CD4-positive, alpha-beta T cell treated with Interleukin-1 beta for 1 hour (primary cell): ENCODE results near the gene RNF157.
"Not testable (repeated sequence)": the region's sequence is repeated elsewhere in the genome, so short reads cannot be mapped to it uniquely, and the experiment has no call there.

Source experiments
- DNase-seq, 2 donors: peaks; one replicate each; pipeline ENCODE4 v3.0.0-alpha.2; 2020 to 2022

The RNF157 gene

GRCh38 chr17:76270127-76270592, 29.9 kb upstream of the RNF157 start:
- no peak for DNase-seq

GRCh38 chr17:76268991-76269981, 29.0 kb upstream of the RNF157 start:
- DNase-seq: no peak

- DNase-seq: peak; percentile 77 to 83
Measured at GRCh38 chr17:76268015-76268749, 27.9 kb upstream of the RNF157 start.

GRCh38 chr17:76267581-76268001, 27.3 kb upstream of the RNF157 start:
- not testable (repeated sequence) for DNase-seq

- no peak for DNase-seq
Measured at GRCh38 chr17:76267051-76267576, 26.8 kb upstream of the RNF157 start.

- no peak for DNase-seq
Measured at GRCh38 chr17:76266244-76266938, 26.1 kb upstream of the RNF157 start.

- DNase-seq: peak; percentile 50 to 60
Measured at GRCh38 chr17:76265624-76266243, 25.4 kb upstream of the RNF157 start.

GRCh38 chr17:76264755-76265623, 24.7 kb upstream of the RNF157 start, which contains the start of gene UBALD2:
Gene UBALD2, plus strand, starts transcription at chr17:76265348. Its CDS starts 158 bp downstream, at chr17:76265506.
- DNase-seq: peak; percentile 99

GRCh38 chr17:76264425-76264754, 24.1 kb upstream of the RNF157 start:
- no peak for DNase-seq

- DNase-seq: no peak
Measured at GRCh38 chr17:76263896-76264295, 23.6 kb upstream of the RNF157 start.

GRCh38 chr17:76262732-76263344, 22.5 kb upstream of the RNF157 start:
- peak in 1 of 2 donors; percentile 50 for DNase-seq

- no peak for DNase-seq
Measured at GRCh38 chr17:76261421-76262215, 21.3 kb upstream of the RNF157 start.

- DNase-seq: no peak
Measured at GRCh38 chr17:76260669-76261068, 20.4 kb upstream of the RNF157 start.

GRCh38 chr17:76260220-76260619, 19.9 kb upstream of the RNF157 start:
- DNase-seq: no peak

- peak; percentile 69 to 70 for DNase-seq
Measured at GRCh38 chr17:76256430-76257050, 16.2 kb upstream of the RNF157 start.

- DNase-seq: no peak
Measured at GRCh38 chr17:76255801-76256429, 15.6 kb upstream of the RNF157 start.

- no peak for DNase-seq
Measured at GRCh38 chr17:76254275-76254674, 14.0 kb upstream of the RNF157 start.

- no peak for DNase-seq
Measured at GRCh38 chr17:76253841-76254240, 13.5 kb upstream of the RNF157 start.
